LoVo (cell line): Measurements from ENCODE around the gene SEC14L3.

Source experiments
- DNase-seq: peaks from one replicate; pipeline ENCODE4 v3.0.0-alpha.2; 2016; ENCODE audit warnings: low spot score

Gene SEC14L3

GRCh38 chr22:30423301-30423958 is 48.4 kb downstream of the SEC14L3 start:
- no peak for DNase-seq

DNA sequence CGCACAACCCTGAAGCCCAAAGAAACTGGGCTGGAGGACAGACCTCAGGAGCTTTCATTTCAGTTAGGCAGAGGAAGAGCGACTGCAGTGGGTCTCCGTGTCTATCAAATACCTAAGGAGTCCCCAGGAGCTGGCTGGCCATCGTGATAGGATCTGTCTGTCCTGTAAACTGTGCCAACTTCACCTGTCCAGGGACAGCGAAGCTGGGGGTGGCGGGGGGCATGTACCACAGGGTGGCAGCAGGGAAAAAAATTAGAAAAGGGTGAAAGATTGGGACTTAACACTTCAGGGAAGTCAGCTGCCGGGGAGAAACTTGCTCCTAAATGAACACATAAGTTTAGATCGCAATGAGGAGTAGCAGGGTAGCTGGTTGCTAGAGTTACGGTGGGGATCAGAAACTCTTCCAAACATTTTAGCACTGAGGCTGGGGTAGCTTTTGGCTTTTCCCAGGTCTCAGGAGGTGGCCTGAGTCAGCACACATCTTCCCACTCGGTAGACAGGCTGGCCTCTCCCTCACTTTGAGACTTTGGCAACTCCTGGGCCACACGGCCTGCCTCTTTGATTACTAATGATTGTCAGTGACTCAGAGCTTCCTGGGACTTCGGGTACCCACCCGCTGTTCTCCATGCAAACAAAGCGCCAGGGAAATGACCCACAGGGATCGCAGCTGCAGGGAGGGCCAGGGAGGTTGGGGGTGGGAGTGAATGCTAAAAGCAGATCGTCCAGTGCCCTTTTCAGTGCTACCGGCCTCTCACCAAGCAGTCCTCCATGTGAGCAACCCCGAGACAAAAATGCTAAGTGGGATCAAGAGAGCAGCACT is 49.1 kb downstream of the SEC14L3 start:
- DNase-seq = peak; percentile 91

GRCh38 chr22:30421695-30422480 is 49.9 kb downstream of the SEC14L3 start:
- no peak for DNase-seq

GRCh38 chr22:30420347-30421125 is 51.3 kb downstream of the SEC14L3 start:
- peak; percentile 9 for DNase-seq

GRCh38 chr22:30416837-30417236 is 55.0 kb downstream of the SEC14L3 start:
- no peak for DNase-seq

DNA sequence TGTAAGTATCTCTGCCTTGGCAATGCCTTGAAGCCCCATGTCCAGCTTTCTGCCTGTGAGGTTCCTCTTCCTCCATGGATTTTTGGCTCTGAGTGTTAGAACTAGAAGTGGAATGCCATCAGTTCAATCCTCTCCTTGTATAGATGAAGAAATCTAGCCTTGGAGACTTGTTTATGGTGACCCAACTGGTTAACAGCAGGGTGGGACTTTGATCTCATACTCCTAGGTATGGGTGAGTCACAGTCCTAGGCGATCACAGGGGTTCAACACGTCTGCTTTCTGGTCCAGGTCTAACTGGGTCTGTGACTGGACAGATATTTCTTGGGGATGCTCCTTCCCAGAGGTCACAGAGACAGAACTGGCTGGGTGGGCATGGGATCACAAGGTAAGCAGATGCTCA is 55.4 kb downstream of the SEC14L3 start:
- DNase-seq = no peak

GRCh38 chr22:30414525-30415047 is 57.2 kb downstream of the SEC14L3 start:
- no peak for DNase-seq

DNA sequence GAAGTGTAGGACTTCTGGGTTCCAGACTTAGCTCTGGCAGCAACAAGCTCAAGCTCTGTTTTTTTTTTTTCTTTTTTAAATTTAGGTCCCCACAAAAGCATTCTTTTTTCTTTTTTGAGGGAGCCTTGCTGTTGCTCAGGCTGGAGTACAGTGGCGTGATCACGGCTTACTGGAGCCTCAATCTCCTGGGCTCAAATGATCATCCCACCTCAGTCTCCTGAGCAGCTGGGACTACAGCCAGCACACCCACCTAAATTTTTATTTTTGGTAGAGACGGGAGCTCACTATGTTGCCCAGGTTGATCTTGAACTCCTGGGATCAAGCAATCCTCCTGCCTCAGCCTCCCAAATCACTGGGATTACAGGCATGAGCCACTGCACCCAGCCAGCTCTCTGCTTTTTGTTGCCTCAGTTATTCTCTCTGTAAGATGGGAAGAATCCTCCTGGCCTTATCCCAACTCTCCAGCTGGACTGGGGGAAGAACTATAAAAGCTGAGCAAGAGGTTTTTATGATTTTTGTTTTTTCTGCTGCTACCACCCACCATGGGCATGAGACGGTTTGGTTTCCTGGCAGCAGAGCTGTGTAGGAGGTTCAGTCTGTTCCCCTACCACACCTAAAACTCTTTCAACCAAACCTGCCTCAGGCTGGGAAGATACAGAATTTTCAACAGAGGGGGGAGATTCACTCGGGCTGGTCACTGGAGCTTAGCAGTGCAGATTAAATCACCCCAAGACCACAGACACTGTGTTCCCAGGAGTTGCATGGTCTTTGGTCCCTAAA is 57.9 kb downstream of the SEC14L3 start:
- no peak for DNase-seq

GRCh38 chr22:30413001-30413400 is 58.8 kb downstream of the SEC14L3 start:
- no peak for DNase-seq

DNA sequence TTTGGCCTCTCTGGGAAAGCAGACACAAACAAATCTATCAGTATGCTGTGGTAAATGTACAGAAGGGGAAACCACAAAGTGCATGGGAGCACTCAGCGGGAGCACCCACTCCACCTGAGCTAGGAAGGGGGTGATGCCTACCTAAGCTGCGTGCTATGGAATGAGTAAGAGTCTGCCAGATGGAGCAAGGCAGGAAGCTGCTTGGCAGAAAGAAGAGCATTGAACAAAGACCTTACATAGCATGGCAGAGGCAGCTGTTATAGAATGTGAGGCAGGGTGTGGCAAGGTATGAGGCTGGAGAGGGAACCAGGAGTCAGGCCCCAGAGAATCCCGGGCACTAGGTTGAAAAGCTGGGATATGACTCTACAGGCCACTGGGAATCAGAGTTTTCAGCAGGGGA is 60.0 kb downstream of the SEC14L3 start:
- DNase-seq = no peak
